Neural cell (in vitro differentiated cells): ENCODE measurements around the gene WDR54. TPM values are rescaled to one million over a fixed set of nuclear protein-coding genes. Genes with fewer than 3 reads are reported as not detected.

Source experiments
- H2AFZ ChIP-seq: fragments of 200-600, 300-800 bp; sonication (generic), shearing (Covaris generic); 2 replicates; pipeline ENCODE4 v1.6.0; 2014; ENCODE audit warnings: low read depth, mild to moderate bottlenecking, antibody characterized with exemption, low read length, moderate library complexity
- H3F3A ChIP-seq: fragments of 200-600 bp; shearing (Covaris generic); 2 replicates; pipeline ENCODE4 v1.6.1; 2016; ENCODE audit warnings: mild to moderate bottlenecking, moderate library complexity, mixed read lengths, antibody characterized with exemption, low read length; ENCODE audit not compliant: insufficient read depth, poor library complexity, severe bottlenecking
- H3K27ac ChIP-seq: fragments of 200-600, 300-800 bp; sonication (generic), shearing (Covaris generic); 2 replicates; pipeline ENCODE4 v1.5.1; 2014; ENCODE audit warnings: mild to moderate bottlenecking, low read length, moderate library complexity
- H3K27me3 ChIP-seq: fragments of 300-800, 200-600 bp; sonication (generic), shearing (Covaris generic); 2 replicates; pipeline ENCODE4 v1.6.0; 2014; ENCODE audit warnings: mild to moderate bottlenecking, low read depth, low read length, moderate library complexity; ENCODE audit not compliant: insufficient read depth
- H3K36me3 ChIP-seq: fragments of 300-800, 200-600 bp; sonication (generic), shearing (Covaris generic); 2 replicates; pipeline ENCODE4 v1.5.1; 2014; ENCODE audit warnings: mild to moderate bottlenecking, antibody characterized with exemption, low read length, moderate library complexity; ENCODE audit not compliant: insufficient read depth
- H3K4me2 ChIP-seq: fragments of 300-800, 200-600 bp; sonication (generic), shearing (Covaris generic); 2 replicates; pipeline ENCODE4 v1.6.0; 2014; ENCODE audit warnings: mild to moderate bottlenecking, low read length
- H3K4me3 ChIP-seq: fragments of 300-800, 200-600 bp; sonication (generic), shearing (Covaris generic); 2 replicates; pipeline ENCODE4 v1.5.1; 2014; ENCODE audit warnings: mild to moderate bottlenecking, low read length, moderate library complexity
- H3K79me2 ChIP-seq: fragments of 200-600 bp; shearing (Covaris generic); replicated peaks from 2 replicates; pipeline ENCODE4 v1.6.0; 2014; ENCODE audit warnings: mild to moderate bottlenecking, low read length, moderate library complexity; ENCODE audit not compliant: insufficient read depth
- H3K9ac ChIP-seq: fragments of 300-800, 200-600 bp; sonication (generic), shearing (Covaris generic); 2 replicates; pipeline ENCODE4 v1.6.1; 2016; ENCODE audit warnings: mild to moderate bottlenecking, low read length, mixed read lengths
- H3K9me2 ChIP-seq: fragments of 200-600 bp; shearing (Covaris generic); 2 replicates; pipeline ENCODE4 v1.6.1; 2016; ENCODE audit warnings: mild to moderate bottlenecking, low read length, mixed read lengths; ENCODE audit not compliant: insufficient read depth
- H3K9me3 ChIP-seq: fragments of 200-600, 300-800 bp; sonication (generic), shearing (Covaris generic); 2 replicates; pipeline ENCODE4 v1.6.1; 2016; ENCODE audit warnings: mild to moderate bottlenecking, mixed run types, low read length, moderate library complexity, mixed read lengths
- H4K20me1 ChIP-seq: fragments of 200-600 bp; shearing (Covaris generic); 2 replicates; pipeline ENCODE4 v1.6.1; 2016; ENCODE audit warnings: mild to moderate bottlenecking, mixed run types; ENCODE audit not compliant: insufficient read depth
- CTCF ChIP-seq: fragments of 450-650 bp; IDR thresholded peaks from 2 replicates; pipeline ENCODE4 v1.5.1; 2014; ENCODE audit warnings: antibody characterized with exemption, mild to moderate bottlenecking, moderate library complexity; ENCODE audit not compliant: poor library complexity, severe bottlenecking
- EP300 ChIP-seq: fragments of 450-650 bp; conservative IDR thresholded peaks from 2 replicates; pipeline ENCODE4 v1.6.1; 2014; ENCODE audit warnings: antibody characterized with exemption, mild to moderate bottlenecking, moderate library complexity; ENCODE audit not compliant: poor library complexity, severe bottlenecking
- EZH2 ChIP-seq: fragments of 200-600, 300-800 bp; shearing (Covaris generic), sonication (generic); IDR thresholded peaks from 2 replicates; pipeline ENCODE4 v1.6.1; 2014; ENCODE audit warnings: antibody characterized with exemption, low read length, borderline replicate concordance, mild to moderate bottlenecking; ENCODE audit not compliant: insufficient read depth, poor library complexity, severe bottlenecking
- MXI1 ChIP-seq: fragments of 450-650 bp; conservative IDR thresholded peaks from 2 replicates; pipeline ENCODE4 v1.6.1; 2014; ENCODE audit warnings: antibody characterized with exemption, mild to moderate bottlenecking; ENCODE audit not compliant: poor library complexity, severe bottlenecking
- POLR2AphosphoS5 ChIP-seq: IDR thresholded peaks from 2 replicates; pipeline ENCODE4 v1.6.1; 2012
- RAD21 ChIP-seq: fragments of 450-650 bp; conservative IDR thresholded peaks from 2 replicates; pipeline ENCODE4 v1.6.1; 2014; ENCODE audit warnings: antibody characterized with exemption, mild to moderate bottlenecking, moderate library complexity
- REST ChIP-seq: IDR thresholded peaks from 2 replicates; pipeline ENCODE4 v1.6.1; 2012; ENCODE audit warnings: borderline replicate concordance
- SMC3 ChIP-seq: fragments of 450-650 bp; conservative IDR thresholded peaks from 2 replicates; pipeline ENCODE4 v1.6.1; 2014; ENCODE audit warnings: antibody characterized with exemption, mild to moderate bottlenecking, moderate library complexity; ENCODE audit not compliant: poor library complexity
- TAF1 ChIP-seq: IDR thresholded peaks from 2 replicates; pipeline ENCODE4 v1.6.1; 2012; ENCODE audit warnings: low read depth
- polyA plus RNA-seq: library from polyadenylated mRNA; depleted of rRNA; stranded (reverse); fragments of >200 nt; gene quantifications from 2 replicates; pipeline ENCODE4 v1.2.3, GENCODE V29; 2014

The WDR54 gene
- polyA plus RNA-seq, 1 donor from 2014 or later = 110 TPM

DNA sequence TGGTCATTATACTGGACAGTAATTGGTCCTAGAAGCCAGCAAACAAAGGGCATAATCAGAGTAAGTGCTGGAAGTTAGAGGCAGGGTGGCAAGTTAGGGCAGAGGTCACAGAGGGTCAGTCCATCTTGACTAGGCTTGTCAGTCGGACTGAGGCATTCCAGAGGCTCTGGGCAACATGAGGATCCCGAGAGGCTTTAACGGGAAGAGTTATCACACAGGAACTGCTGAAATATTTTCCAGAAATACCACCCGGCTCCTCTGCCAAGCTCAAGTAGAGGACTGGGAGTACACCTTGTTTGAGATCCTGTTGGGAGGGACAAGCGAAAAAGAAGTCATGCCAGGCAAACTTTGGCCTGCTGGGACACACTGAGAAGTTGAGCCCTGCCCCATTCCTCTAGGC lies 13.8 kb upstream of the WDR54 start:
- H3K36me3 ChIP-seq = no peaks in the 10 kb centered on the region
- H3K4me3 ChIP-seq = no peak overlapping the region
- no peak overlapping the region for H3K27ac ChIP-seq
- H3K79me2 ChIP-seq = no peaks in the 10 kb centered on the region
- H3K9ac ChIP-seq = no peak overlapping the region
- TF ChIP-seq POLR2AphosphoS5 (no peak), REST (no peak), EZH2 (no peak), CTCF (no peak), EP300 (no peak)
- H3K9me2 ChIP-seq = no peaks in the 10 kb centered on the region
- no peaks in the 10 kb centered on the region for H3K27me3 ChIP-seq
- no peaks in the 10 kb centered on the region for H3F3A ChIP-seq
- no peak overlapping the region for H2AFZ ChIP-seq
- no peaks in the 10 kb centered on the region for H3K9me3 ChIP-seq
- no peak overlapping the region for H3K4me2 ChIP-seq
- H4K20me1 ChIP-seq = no peaks in the 10 kb centered on the region

GRCh38 chr2:74413001-74413698 lies 8.4 kb upstream of the WDR54 start:
- no peaks in the 10 kb centered on the region for H3K9me2 ChIP-seq

More at GRCh38 chr2:74413001-74413698, 8.4 kb upstream of the WDR54 start:
- H3K79me2 ChIP-seq = no peaks in the 10 kb centered on the region
- H3K27me3 ChIP-seq = no peaks in the 10 kb centered on the region
- H3K4me3 ChIP-seq = no peak overlapping the region
- H3K36me3 ChIP-seq = no peaks in the 10 kb centered on the region
- H3K27ac ChIP-seq = no peak overlapping the region
- no peaks in the 10 kb centered on the region for H3F3A ChIP-seq
- TF ChIP-seq MXI1 (no peak), POLR2AphosphoS5 (no peak), EP300 (no peak), EZH2 (no peak), REST (no peak), SMC3 (no peak), RAD21 (no peak), TAF1 (no peak), CTCF (no peak)
- no peak overlapping the region for H3K9ac ChIP-seq
- no peaks in the 10 kb centered on the region for H4K20me1 ChIP-seq
- H3K4me2 ChIP-seq = no peak overlapping the region
- H3K9me3 ChIP-seq = no peaks in the 10 kb centered on the region
- H2AFZ ChIP-seq = no peak overlapping the region
